ENCODE results near the gene PDZK1IP1.

Gene PDZK1IP1

DNA sequence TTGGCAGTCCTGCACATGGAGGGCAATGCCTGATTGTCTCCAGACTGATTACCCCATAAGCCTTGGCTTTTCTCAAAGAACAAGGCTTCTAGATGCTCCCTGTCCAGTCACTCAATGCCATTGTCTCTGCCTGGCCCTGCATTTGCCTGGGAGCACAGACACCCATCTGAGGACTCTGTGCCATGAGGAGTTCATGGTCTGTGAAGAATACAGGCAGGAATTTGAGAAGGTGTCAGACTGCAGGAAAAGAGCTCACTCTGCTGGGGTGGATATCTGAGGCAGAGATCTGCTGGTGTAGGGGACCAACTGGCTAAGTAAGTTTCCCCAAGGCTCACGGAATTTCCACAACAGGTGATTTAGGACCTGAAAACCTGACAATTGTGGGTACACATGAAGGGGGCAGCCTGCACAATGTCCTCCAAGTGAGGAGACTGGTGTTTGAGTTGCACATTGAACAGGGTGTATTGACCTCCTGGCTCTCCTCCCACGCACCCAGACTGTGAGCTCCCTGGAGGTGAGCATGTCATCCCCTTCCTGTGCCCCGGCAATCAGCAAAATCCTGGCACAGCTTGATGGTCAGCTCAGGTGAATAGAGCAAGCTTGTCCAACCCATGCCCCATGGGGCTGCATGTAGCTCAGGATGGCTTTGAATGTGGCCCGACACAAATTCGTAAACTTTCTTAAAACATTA is 51.8 kb downstream of the PDZK1IP1 start:
- Mint-ChIP-seq H3K27ac (no peak overlapping the region), H3K4me1 (no peaks in the 10 kb centered on the region), H3K36me3 (ENCODE audit: low read depth) (no peaks in the 10 kb centered on the region), H3K27me3 (ENCODE audit: low read depth, poor library complexity) (peaks cover 30% of the 10 kb centered on the region), H3K9me3 (no peaks in the 10 kb centered on the region), H3K4me3 (no peak overlapping the region)
- TF ChIP-seq, protein P1, sequence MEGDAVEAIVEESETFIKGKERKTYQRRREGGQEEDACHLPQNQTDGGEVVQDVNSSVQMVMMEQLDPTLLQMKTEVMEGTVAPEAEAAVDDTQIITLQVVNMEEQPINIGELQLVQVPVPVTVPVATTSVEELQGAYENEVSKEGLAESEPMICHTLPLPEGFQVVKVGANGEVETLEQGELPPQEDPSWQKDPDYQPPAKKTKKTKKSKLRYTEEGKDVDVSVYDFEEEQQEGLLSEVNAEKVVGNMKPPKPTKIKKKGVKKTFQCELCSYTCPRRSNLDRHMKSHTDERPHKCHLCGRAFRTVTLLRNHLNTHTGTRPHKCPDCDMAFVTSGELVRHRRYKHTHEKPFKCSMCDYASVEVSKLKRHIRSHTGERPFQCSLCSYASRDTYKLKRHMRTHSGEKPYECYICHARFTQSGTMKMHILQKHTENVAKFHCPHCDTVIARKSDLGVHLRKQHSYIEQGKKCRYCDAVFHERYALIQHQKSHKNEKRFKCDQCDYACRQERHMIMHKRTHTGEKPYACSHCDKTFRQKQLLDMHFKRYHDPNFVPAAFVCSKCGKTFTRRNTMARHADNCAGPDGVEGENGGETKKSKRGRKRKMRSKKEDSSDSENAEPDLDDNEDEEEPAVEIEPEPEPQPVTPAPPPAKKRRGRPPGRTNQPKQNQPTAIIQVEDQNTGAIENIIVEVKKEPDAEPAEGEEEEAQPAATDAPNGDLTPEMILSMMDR (IDR thresholded peaks at IDR 0.05) = no peak
- no peak for DNase-seq

DNA sequence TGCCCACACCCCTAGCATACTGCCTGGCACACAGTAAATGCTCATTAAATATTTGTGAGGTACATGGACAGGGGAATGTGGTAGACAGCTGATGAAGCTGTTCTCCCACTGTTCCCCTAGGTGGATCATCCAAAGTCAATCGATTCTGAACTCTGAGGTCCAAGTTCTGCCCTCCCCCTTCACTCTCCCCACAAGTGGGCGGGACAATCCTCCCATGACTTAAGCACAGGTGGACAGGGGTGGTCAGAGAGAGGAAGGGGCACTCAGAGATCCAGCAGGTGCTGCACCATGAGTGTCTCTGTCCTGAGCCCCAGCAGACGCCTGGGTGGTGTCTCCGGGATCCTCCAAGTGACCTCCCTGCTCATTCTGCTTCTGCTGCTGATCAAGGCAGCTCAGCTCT is 52.6 kb downstream of the PDZK1IP1 start, which contains the start of gene CYP4A22:
CYP4A22 (plus strand) TSS at position 244 of the 400 bp plus-strand sequence; CDS start at position 289, 45 bp downstream.
- Mint-ChIP-seq H3K36me3 (ENCODE audit: low read depth) (no peaks in the 10 kb centered on the region), H3K9me3 (no peaks in the 10 kb centered on the region), H3K4me3 (no peak within 1 kb of the TSS), H3K4me1 (no peaks in the 10 kb centered on the region), H3K27me3 (ENCODE audit: low read depth, poor library complexity) (peaks cover 30% of the 10 kb centered on the region), H3K27ac (no peak within 1 kb of the TSS)
- TF ChIP-seq, protein P1 (IDR thresholded peaks at IDR 0.05) = no peak
- DNase-seq = no peak

Data from nephron progenitor cell (in vitro differentiated cells).